ENCODE results near the gene VRK3. TPM values are rescaled to one million over a fixed set of nuclear protein-coding genes. Genes with fewer than 3 reads are reported as not detected.

VRK3 gene
- total RNA-seq, 1 experiment from 2014 or later, result 46.3 TPM

- POLR2A ChIA-PET, result no interaction called here
- Histone ChIP-seq H3K9me3 (no peaks in the 10 kb centered on the region; the same call in 1 of the 2 replicates), H3K4me3 (ENCODE audit: low read depth, low read length) (no peak overlapping the region), H3K36me3 (ENCODE audit: control insufficient read depth, insufficient read depth, low read length) (peaks cover 2% of the 10 kb centered on the region; the same call in 1 of the 2 replicates), H3K27me3 (replicated peaks; ENCODE audit: control insufficient read depth, insufficient read depth, low read length) (no peaks in the 10 kb centered on the region), H3K4me1 (peaks cover 3% of the 10 kb centered on the region)
- Mint-ChIP-seq H3K4me1 (ENCODE audit: low read depth, unreplicated experiment) (no peaks in the 10 kb centered on the region), H3K4me3 (ENCODE audit: unreplicated experiment) (no peak overlapping the region), H3K36me3 (ENCODE audit: insufficient read depth, unreplicated experiment) (peaks cover 20% of the 10 kb centered on the region), H3K27me3 (ENCODE audit: insufficient read depth, unreplicated experiment) (no peaks in the 10 kb centered on the region), H3K27ac (ENCODE audit: unreplicated experiment) (no peak overlapping the region), H3K9me3 (ENCODE audit: unreplicated experiment) (no peaks in the 10 kb centered on the region)
- DNase-seq, result peak; percentile 92
- no peak for TF ChIP-seq CTCF (IDR thresholded peaks at IDR 0.05; ENCODE audit: insufficient read depth in 1 of 2, low read depth in 1 of 2, low read length in 1 of 2, severe bottlenecking in 1 of 2, unreplicated experiment in 1 of 2)
- no TSS peak for BruUV-seq (replicated peaks)
- intact Hi-C loops (cut with micrococcal nuclease; ENCODE audit: unreplicated experiment), result no loop called here
- CTCF ChIA-PET, result no interaction called here
Measured at GRCh38 chr19:49987159-49987698, 37.9 kb downstream of the VRK3 start.

DNA sequence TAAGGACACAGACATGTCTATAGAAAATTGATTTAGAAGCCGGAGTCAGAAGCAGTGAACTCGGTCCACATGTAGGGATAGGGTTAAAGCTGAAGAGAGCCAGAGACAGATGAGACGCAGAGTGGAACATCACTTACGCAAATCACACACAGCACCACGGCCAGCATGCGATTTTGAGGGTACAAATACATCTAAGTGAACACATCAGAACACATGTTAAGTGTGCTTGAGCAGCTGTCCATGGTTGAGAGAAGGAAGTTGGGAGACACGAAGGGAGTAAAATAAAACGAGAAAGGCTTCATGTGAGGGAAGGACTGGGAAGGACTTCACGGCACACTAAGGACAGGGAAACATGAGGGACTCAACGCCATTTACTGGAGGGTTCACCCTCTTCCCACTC lies 38.8 kb downstream of the VRK3 start:
- POLR2A ChIA-PET, result no interaction called here
- Histone ChIP-seq H3K27me3 (replicated peaks; ENCODE audit: control insufficient read depth, insufficient read depth, low read length) (no peaks in the 10 kb centered on the region), H3K4me3 (ENCODE audit: low read depth, low read length) (no peak overlapping the region), H3K9me3 (no peaks in the 10 kb centered on the region; the same call in 1 of the 2 replicates), H3K36me3 (ENCODE audit: control insufficient read depth, insufficient read depth, low read length) (peaks cover 2% of the 10 kb centered on the region; the same call in 1 of the 2 replicates), H3K4me1 (peaks cover 9% of the 10 kb centered on the region)
- BruUV-seq (replicated peaks), result no TSS peak
- peaks cover 20% of the 10 kb centered on the region for H3K36me3 Mint-ChIP-seq (ENCODE audit: insufficient read depth, unreplicated experiment)
- intact Hi-C loops (cut with micrococcal nuclease; ENCODE audit: unreplicated experiment), result no loop called here
- DNase-seq, result no peak
- no peaks in the 10 kb centered on the region for H3K27me3 Mint-ChIP-seq (ENCODE audit: insufficient read depth, unreplicated experiment)
- TF ChIP-seq CTCF (IDR thresholded peaks at IDR 0.05; ENCODE audit: insufficient read depth in 1 of 2, low read depth in 1 of 2, low read length in 1 of 2, severe bottlenecking in 1 of 2, unreplicated experiment in 1 of 2), result no peak
- CTCF ChIA-PET, result no interaction called here
- H3K4me3 Mint-ChIP-seq (ENCODE audit: unreplicated experiment), result no peak overlapping the region
- H3K4me1 Mint-ChIP-seq (ENCODE audit: low read depth, unreplicated experiment), result no peaks in the 10 kb centered on the region
- no peak overlapping the region for H3K27ac Mint-ChIP-seq (ENCODE audit: unreplicated experiment)
- no peaks in the 10 kb centered on the region for H3K9me3 Mint-ChIP-seq (ENCODE audit: unreplicated experiment)

DNA sequence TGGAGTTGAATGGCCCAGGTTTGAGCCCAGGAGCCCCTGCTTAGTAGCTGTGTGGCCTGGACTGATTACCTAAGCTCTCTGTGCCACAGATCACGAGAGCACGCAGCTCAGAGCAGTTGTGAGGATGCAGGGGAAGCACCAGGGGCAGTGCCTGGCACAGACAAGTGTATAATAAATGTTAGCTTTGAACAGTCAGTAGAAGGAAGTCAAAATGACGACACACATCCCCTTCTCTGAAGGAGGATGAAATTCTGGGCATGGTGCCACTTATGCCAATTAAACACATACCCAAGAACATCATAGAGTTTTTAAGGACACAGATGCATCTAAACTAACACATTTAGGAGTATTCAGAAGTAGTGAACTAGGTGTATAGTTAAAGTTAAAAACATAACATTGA lies 39.3 kb downstream of the VRK3 start:
- Mint-ChIP-seq H3K27me3 (ENCODE audit: insufficient read depth, unreplicated experiment) (no peaks in the 10 kb centered on the region), H3K4me1 (ENCODE audit: low read depth, unreplicated experiment) (no peaks in the 10 kb centered on the region), H3K27ac (ENCODE audit: unreplicated experiment) (no peak overlapping the region), H3K4me3 (ENCODE audit: unreplicated experiment) (no peak overlapping the region), H3K9me3 (ENCODE audit: unreplicated experiment) (no peaks in the 10 kb centered on the region), H3K36me3 (ENCODE audit: insufficient read depth, unreplicated experiment) (peaks cover 20% of the 10 kb centered on the region)
- no peaks in the 10 kb centered on the region for H3K27me3 ChIP-seq (replicated peaks; ENCODE audit: control insufficient read depth, insufficient read depth, low read length)
- ChIA-PET POLR2A (no interaction called here), CTCF (no interaction called here)
- peaks cover 2% of the 10 kb centered on the region; the same call in 1 of the 2 replicates for H3K36me3 ChIP-seq (ENCODE audit: control insufficient read depth, insufficient read depth, low read length)
- H3K4me3 ChIP-seq (ENCODE audit: low read depth, low read length), result no peak overlapping the region
- DNase-seq, result no peak
- H3K9me3 ChIP-seq, result no peaks in the 10 kb centered on the region; the same call in 1 of the 2 replicates
- BruUV-seq (replicated peaks), result no TSS peak
- no peak for TF ChIP-seq CTCF (IDR thresholded peaks at IDR 0.05; ENCODE audit: insufficient read depth in 1 of 2, low read depth in 1 of 2, low read length in 1 of 2, severe bottlenecking in 1 of 2, unreplicated experiment in 1 of 2)
- intact Hi-C loops (cut with micrococcal nuclease; ENCODE audit: unreplicated experiment), result no loop called here
- H3K4me1 ChIP-seq, result peaks cover 9% of the 10 kb centered on the region

All from Caco-2 (cell line).